Stimulated activated CD4-positive, alpha-beta T cell treated with anti-CD3 and anti-CD28 coated beads, Interleukin-1b, Interleukin-23, amount 100 ng/mL, for 24 hours (primary cell): ENCODE data around the gene GPALPP1.
"Not testable (repeated sequence)": the region's sequence is repeated elsewhere in the genome, so short reads cannot be mapped to it uniquely, and the experiment has no call there.

Experiments used
- DNase-seq, 4 experiments: peaks; one replicate each; pipeline ENCODE4 v3.0.0-alpha.2; 2020; ENCODE audit warnings: low read depth in 4 of 4, low spot score in 1 of 4

Gene GPALPP1

GRCh38 chr13:45004096-45004495 lies 14.8 kb downstream of the GPALPP1 start:
- no peak for DNase-seq

GRCh38 chr13:45007225-45007624 lies 17.9 kb downstream of the GPALPP1 start:
- no peak for DNase-seq

GRCh38 chr13:45007823-45008222 lies 18.5 kb downstream of the GPALPP1 start:
- no peak for DNase-seq

GRCh38 chr13:45011198-45011597 lies 21.9 kb downstream of the GPALPP1 start:
- no peak for DNase-seq

- DNase-seq = no peak
These were observed 26.0 kb downstream of the GPALPP1 start for GRCh38 chr13:45015300-45015699.

- no peak for DNase-seq
These were observed 27.6 kb downstream of the GPALPP1 start for GRCh38 chr13:45016792-45017425.

GRCh38 chr13:45019981-45020380 lies 30.6 kb downstream of the GPALPP1 start:
- not testable (repeated sequence) for DNase-seq

- no peak for DNase-seq
These were observed 31.9 kb downstream of the GPALPP1 start for GRCh38 chr13:45021250-45021649.

- no peak for DNase-seq
These were observed 35.5 kb downstream of the GPALPP1 start for GRCh38 chr13:45024847-45025246.

- DNase-seq = no peak
These were observed 45.0 kb downstream of the GPALPP1 start for GRCh38 chr13:45034342-45034741.

GRCh38 chr13:45036206-45036605 lies 46.9 kb downstream of the GPALPP1 start:
- no peak for DNase-seq

GRCh38 chr13:45040173-45040572 lies 50.8 kb downstream of the GPALPP1 start:
- DNase-seq = no peak

- DNase-seq = no peak
These were observed 51.3 kb downstream of the GPALPP1 start for GRCh38 chr13:45040622-45041021.

- no peak for DNase-seq
These were observed 53.2 kb downstream of the GPALPP1 start for GRCh38 chr13:45042539-45042938.

GRCh38 chr13:45046445-45046844 lies 57.1 kb downstream of the GPALPP1 start:
- no peak for DNase-seq

- peak; percentile 55 to 67 (median 60) for DNase-seq
These were observed 58.3 kb downstream of the GPALPP1 start for GRCh38 chr13:45047394-45048310.

GRCh38 chr13:45048890-45049407 lies 59.6 kb downstream of the GPALPP1 start:
- DNase-seq = no peak

GRCh38 chr13:45049478-45049877 lies 60.1 kb downstream of the GPALPP1 start:
- DNase-seq = no peak

- DNase-seq = no peak
These were observed 62.0 kb downstream of the GPALPP1 start for GRCh38 chr13:45051315-45051714.

- DNase-seq = peak in 3 of 4 experiments; percentile 34 to 58 (median 46)
These were observed 66.0 kb downstream of the GPALPP1 start for GRCh38 chr13:45055198-45055901.

- DNase-seq = no peak
These were observed 66.7 kb downstream of the GPALPP1 start for GRCh38 chr13:45055902-45056648.
